Measurements from ENCODE around the gene UGT2B10. TPM values are rescaled to one million over a fixed set of nuclear protein-coding genes. Genes with fewer than 3 reads are reported as not detected.

Gene UGT2B10
- total and polyA plus RNA-seq, 2 of the 8 experiments (the other 6 are each of a cell fraction or from before 2014, with no cell fraction given) = not detected

DNA sequence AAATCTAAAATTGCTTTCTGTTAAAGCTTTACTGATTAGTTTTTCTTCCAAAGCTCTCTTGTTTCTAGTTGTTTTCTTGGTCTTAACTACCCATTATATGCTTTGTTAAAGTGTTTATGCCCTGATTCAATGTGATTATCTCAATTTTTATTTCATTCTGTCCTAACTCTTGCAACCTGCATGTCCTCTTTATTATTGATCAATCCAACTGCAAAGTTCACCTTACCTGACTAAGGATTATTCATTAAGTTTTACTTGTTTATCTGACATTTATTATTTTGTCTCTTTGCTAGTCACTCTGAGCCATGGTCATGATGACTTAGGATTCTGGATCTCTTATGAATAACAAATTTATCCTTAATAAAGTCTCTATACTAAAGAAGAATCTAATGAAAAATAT lies 15.8 kb downstream of the UGT2B10 start:
- Histone ChIP-seq H3K27me3 (replicated peaks in 1 of 4; ENCODE audit: control insufficient read depth in 3 of 4, extremely low read depth in 1 of 4, insufficient read depth in 3 of 4, low read length in 3 of 4) (no peaks in the 10 kb centered on the region), H3K9ac (replicated peaks in 1 of 4; ENCODE audit: extremely low read depth in 1 of 4, low read depth in 3 of 4, low read length in 3 of 4) (no peak overlapping the region), H2BK20ac (ENCODE audit: low read length) (no peak overlapping the region), H3K23ac (ENCODE audit: insufficient read length) (no peak overlapping the region), H3K4me3 (ENCODE audit: extremely low read depth in 1 of 4, insufficient read depth in 2 of 4, low read depth in 3 of 4, low read length in 4 of 4) (no peak overlapping the region), H4K20me1 (replicated peaks in 1 of 2; ENCODE audit: control insufficient read depth in 1 of 2, insufficient read depth in 2 of 2, low read length in 2 of 2) (no peaks in the 10 kb centered on the region), H3K79me1 (ENCODE audit: low read depth, low read length) (no peaks in the 10 kb centered on the region), H3K4me1 (replicated peaks in 1 of 4; ENCODE audit: control insufficient read depth in 3 of 4, insufficient read depth in 4 of 4, low read length in 3 of 4) (no peaks in the 10 kb centered on the region), H3K18ac (ENCODE audit: extremely low read depth, low read length) (no peak overlapping the region), H4K8ac (ENCODE audit: extremely low read depth, insufficient read depth, low read length) (no peak overlapping the region), H3K36me3 (ENCODE audit: control insufficient read depth in 2 of 4, insufficient read depth in 4 of 4, low read length in 3 of 4) (no peaks in the 10 kb centered on the region), H3K14ac (ENCODE audit: insufficient read length) (no peak overlapping the region), H3K56ac (replicated peaks; ENCODE audit: insufficient read length, low read depth, low read length) (no peak overlapping the region), H2AFZ (ENCODE audit: low read length) (no peak overlapping the region), H3K27ac (ENCODE audit: low read depth, low read length) (no peak overlapping the region), H3K9me3 (ENCODE audit: insufficient read depth in 2 of 2, low read depth in 1 of 2, low read length in 1 of 2) (no peaks in the 10 kb centered on the region), H3K79me2 (ENCODE audit: control insufficient read depth in 1 of 2, insufficient read depth in 2 of 2, low read length in 2 of 2) (no peaks in the 10 kb centered on the region), H3K4me2 (ENCODE audit: insufficient read depth in 1 of 2, low read depth in 2 of 2, low read length in 2 of 2) (no peak overlapping the region), H3K4ac (replicated peaks; ENCODE audit: insufficient read length, low read depth, low read length) (no peak overlapping the region), H4K91ac (replicated peaks; ENCODE audit: insufficient read length, low read length) (no peak overlapping the region), H2BK15ac (ENCODE audit: low read length) (no peak overlapping the region), H3K23me2 (ENCODE audit: low read depth, low read length) (no peaks in the 10 kb centered on the region), H4K5ac (ENCODE audit: insufficient read length, low read depth, low read length) (no peak overlapping the region), H2BK120ac (replicated peaks; ENCODE audit: low read depth, low read length) (no peak overlapping the region), H2BK12ac (ENCODE audit: low read depth, low read length) (no peak overlapping the region), H2AK5ac (ENCODE audit: low read depth, low read length) (no peak overlapping the region), H2BK5ac (ENCODE audit: low read depth, low read length) (no peak overlapping the region)
- CTCF ChIA-PET (ENCODE audit: partially characterized antibody) = no interaction called here
- POLR2A ChIA-PET (ENCODE audit: partially characterized antibody) = no interaction called here
- FAIRE-seq = no peak
- no peak for DNase-seq (ENCODE audit: low read depth in 1 of 2, low spot score in 2 of 2)
- no peak for TF ChIP-seq HDAC6 (IDR thresholded peaks at IDR 0.05; ENCODE audit: low read depth, low read length)
- TF ChIP-seq BACH1 (IDR thresholded peaks at IDR 0.05; ENCODE audit: low read length) = no peak
- no peak for TF ChIP-seq SP2 (IDR thresholded peaks at IDR 0.05; ENCODE audit: low read length)
- no peak for TF ChIP-seq TBP (IDR thresholded peaks at IDR 0.05; ENCODE audit: low read depth, low read length)
- TF ChIP-seq CBX5 (IDR thresholded peaks at IDR 0.05; ENCODE audit: low read depth, low read length) = no peak
- TF ChIP-seq, protein P1, sequence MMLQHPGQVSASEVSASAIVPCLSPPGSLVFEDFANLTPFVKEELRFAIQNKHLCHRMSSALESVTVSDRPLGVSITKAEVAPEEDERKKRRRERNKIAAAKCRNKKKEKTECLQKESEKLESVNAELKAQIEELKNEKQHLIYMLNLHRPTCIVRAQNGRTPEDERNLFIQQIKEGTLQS (IDR thresholded peaks at IDR 0.05; ENCODE audit: insufficient read depth, low read depth, low read length) = no peak
- TF ChIP-seq, protein P2, sequence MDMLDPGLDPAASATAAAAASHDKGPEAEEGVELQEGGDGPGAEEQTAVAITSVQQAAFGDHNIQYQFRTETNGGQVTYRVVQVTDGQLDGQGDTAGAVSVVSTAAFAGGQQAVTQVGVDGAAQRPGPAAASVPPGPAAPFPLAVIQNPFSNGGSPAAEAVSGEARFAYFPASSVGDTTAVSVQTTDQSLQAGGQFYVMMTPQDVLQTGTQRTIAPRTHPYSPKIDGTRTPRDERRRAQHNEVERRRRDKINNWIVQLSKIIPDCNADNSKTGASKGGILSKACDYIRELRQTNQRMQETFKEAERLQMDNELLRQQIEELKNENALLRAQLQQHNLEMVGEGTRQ (IDR thresholded peaks at IDR 0.05; ENCODE audit: low read length) = no peak
- no peak for TF ChIP-seq RNF2 (IDR thresholded peaks at IDR 0.05; ENCODE audit: borderline replicate concordance, low read depth, low read length, missing control alignments, poor library complexity, severe bottlenecking)
- TF ChIP-seq ATF2 (IDR thresholded peaks at IDR 0.05; ENCODE audit: low read length) = no peak
- TF ChIP-seq BRCA1 (IDR thresholded peaks at IDR 0.05; ENCODE audit: low read depth, low read length) = no peak
- no peak for TF ChIP-seq FOSL1 (IDR thresholded peaks at IDR 0.05; ENCODE audit: insufficient read depth, low read depth, low read length)
- TF ChIP-seq CTBP2 (IDR thresholded peaks at IDR 0.05; ENCODE audit: borderline replicate concordance, insufficient read depth, insufficient read length, low read length) = no peak

All from H1 (cell line).